GM19025 (cell line): Measurements from ENCODE around the gene TCEANC.
"Not testable (repeated sequence)": the region's sequence is repeated elsewhere in the genome, so short reads cannot be mapped to it uniquely, and the experiment has no call there.

Experiments used
- ATAC-seq: cut with Tn5 transposase; IDR thresholded peaks from one replicate; pipeline ENCODE4 v1.9.1; 2021; ENCODE audit warnings: mild to moderate bottlenecking, low read depth, moderate library complexity; ENCODE audit not compliant: unreplicated experiment

Gene TCEANC

GRCh38 chrX:13652850-13653693 is at the start of gene TCEANC:
Gene TCEANC (plus strand): TSS chrX:13653141. CDS start chrX:13662509, 9,368 bp downstream.
- peak; percentile 89 for ATAC-seq

GRCh38 chrX:13605611-13606010 is 47.3 kb upstream of the TCEANC start:
- ATAC-seq, result no peak

- no peak for ATAC-seq
These were observed 45.5 kb upstream of the TCEANC start for GRCh38 chrX:13607331-13607995.

- no peak for ATAC-seq
These were observed 45.0 kb upstream of the TCEANC start for GRCh38 chrX:13607996-13608365.

GRCh38 chrX:13614154-13614553 is 38.8 kb upstream of the TCEANC start:
- no peak for ATAC-seq

GRCh38 chrX:13620207-13620606 is 32.7 kb upstream of the TCEANC start:
- ATAC-seq, result peak; percentile 61

GRCh38 chrX:13622401-13622964 is 30.5 kb upstream of the TCEANC start:
- ATAC-seq, result no peak

GRCh38 chrX:13627306-13627705 is 25.6 kb upstream of the TCEANC start:
- no peak for ATAC-seq

GRCh38 chrX:13637224-13637623 is 15.7 kb upstream of the TCEANC start:
- ATAC-seq, result not testable (repeated sequence)

GRCh38 chrX:13638021-13638420 is 14.9 kb upstream of the TCEANC start:
- ATAC-seq, result no peak

GRCh38 chrX:13638826-13639225 is 14.1 kb upstream of the TCEANC start:
- no peak for ATAC-seq

GRCh38 chrX:13641684-13642083 is 11.3 kb upstream of the TCEANC start:
- ATAC-seq, result not testable (repeated sequence)

GRCh38 chrX:13645464-13646153 is 7.3 kb upstream of the TCEANC start:
- ATAC-seq, result no peak

GRCh38 chrX:13646154-13646549 is 6.8 kb upstream of the TCEANC start:
- no peak for ATAC-seq

- ATAC-seq, result no peak
These were observed 5.2 kb upstream of the TCEANC start for GRCh38 chrX:13647709-13648212.

- not testable (repeated sequence) for ATAC-seq
These were observed 4.6 kb upstream of the TCEANC start for GRCh38 chrX:13648336-13648735.

GRCh38 chrX:13649838-13650237 is 3.1 kb upstream of the TCEANC start:
- no peak for ATAC-seq

- ATAC-seq, result no peak
These were observed 2.6 kb upstream of the TCEANC start for GRCh38 chrX:13650318-13650717.

- no peak for ATAC-seq
These were observed 1.8 kb upstream of the TCEANC start for GRCh38 chrX:13651150-13651549.

- ATAC-seq, result peak; percentile 3
These were observed 601 bp upstream of the TCEANC start for GRCh38 chrX:13652287-13652793.

- no peak for ATAC-seq
These were observed 1.2 kb downstream of the TCEANC start for GRCh38 chrX:13654116-13654515.
